HG03064 (cell line): ENCODE results near the gene CC2D2A.
"Not testable (repeated sequence)": the region's sequence is repeated elsewhere in the genome, so short reads cannot be mapped to it uniquely, and the experiment has no call there.

Source experiments
- ATAC-seq: cut with Tn5 transposase; IDR thresholded peaks from one replicate; pipeline ENCODE4 v1.9.1; 2021; ENCODE audit warnings: low read depth; ENCODE audit not compliant: unreplicated experiment

Gene CC2D2A

GRCh38 chr4:15614891-15615290, 145.2 kb downstream of the CC2D2A start:
- not testable (repeated sequence) for ATAC-seq

DNA sequence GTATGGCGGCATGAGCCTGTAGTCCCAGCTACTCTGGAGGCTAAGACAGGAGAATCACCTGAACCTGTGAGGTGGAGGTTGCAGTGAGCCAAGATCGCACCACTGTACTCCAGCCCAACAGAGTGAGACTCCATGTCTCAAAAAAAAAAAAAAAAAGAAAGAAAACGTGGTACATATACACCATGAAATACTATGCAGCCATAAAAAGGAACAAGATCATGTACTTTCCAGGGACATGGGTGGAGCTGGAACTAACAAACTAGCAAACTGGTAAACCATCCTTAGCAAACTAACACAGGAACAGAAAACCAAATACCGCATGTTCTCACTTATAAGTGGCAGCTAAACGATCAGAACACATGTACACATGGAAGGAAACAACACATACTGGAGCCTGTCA, 147.7 kb downstream of the CC2D2A start:
- not testable (repeated sequence) for ATAC-seq

DNA sequence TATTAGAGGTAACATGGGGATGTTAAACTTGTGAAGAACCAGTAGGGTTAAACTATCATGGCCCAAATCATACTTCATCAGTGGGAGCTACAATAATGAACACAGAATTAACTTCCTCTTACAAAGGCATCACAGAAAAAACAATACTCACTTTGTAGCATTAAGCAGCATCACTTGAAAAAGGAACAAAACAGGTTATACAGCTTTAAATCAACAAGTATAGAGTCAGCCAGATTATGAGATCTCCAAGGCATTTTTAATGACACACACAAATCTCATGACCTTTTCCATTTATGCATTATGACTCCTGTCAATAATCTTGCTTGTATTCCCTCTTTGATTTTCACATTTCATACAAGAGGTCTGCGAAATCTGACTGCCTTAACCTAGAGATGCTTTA, 167.1 kb downstream of the CC2D2A start:
- ATAC-seq, result no peak

DNA sequence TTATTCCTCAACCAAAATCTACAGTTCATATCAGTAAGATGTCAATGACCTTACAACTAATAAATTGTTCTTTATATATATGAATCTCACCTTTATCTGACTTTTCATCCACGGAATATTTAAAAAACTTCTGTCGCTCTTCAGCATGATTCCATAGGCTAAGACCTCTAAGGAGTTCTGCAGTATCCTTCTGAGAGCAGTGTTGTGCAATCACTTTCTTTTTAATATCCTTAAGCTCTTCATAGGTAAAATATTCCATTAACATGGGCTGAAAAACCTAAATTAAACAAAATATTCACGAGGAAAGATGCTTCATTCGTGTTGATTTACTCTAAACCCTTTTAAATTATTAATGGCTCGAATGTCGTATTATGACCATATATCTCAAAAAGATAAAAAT, 168.7 kb downstream of the CC2D2A start:
- no peak for ATAC-seq

DNA sequence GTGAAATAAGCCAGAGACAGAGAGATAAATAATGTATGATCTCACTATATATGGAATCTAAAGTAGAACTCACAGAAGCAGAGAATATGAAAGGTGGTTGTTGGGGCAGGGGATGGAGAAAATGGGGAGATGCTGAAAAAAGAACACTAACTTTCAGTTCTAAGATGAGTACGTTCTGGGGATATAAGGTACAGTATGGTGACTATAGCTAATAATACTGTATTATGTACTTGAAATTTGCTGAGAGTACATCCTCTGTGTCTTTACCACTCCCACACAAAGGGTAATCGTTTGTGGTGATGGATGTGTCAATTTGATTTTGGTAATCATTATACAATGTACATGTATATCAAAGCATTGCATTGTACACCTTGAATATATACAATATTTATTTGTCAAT, 178.9 kb downstream of the CC2D2A start:
- ATAC-seq, result peak; percentile 39

GRCh38 chr4:15649914-15650545, 180.3 kb downstream of the CC2D2A start:
- ATAC-seq, result peak; percentile 37
